ENCODE data around the gene BPGM. TPM values are rescaled to one million over a fixed set of nuclear protein-coding genes. Genes with fewer than 3 reads are reported as not detected.
"Not testable (repeated sequence)": the region's sequence is repeated elsewhere in the genome, so short reads cannot be mapped to it uniquely, and the experiment has no call there.

The BPGM gene
- total RNA-seq, 4 donors from 2014 or later: 9.8 to 13.3 (median 12.5) TPM

DNA sequence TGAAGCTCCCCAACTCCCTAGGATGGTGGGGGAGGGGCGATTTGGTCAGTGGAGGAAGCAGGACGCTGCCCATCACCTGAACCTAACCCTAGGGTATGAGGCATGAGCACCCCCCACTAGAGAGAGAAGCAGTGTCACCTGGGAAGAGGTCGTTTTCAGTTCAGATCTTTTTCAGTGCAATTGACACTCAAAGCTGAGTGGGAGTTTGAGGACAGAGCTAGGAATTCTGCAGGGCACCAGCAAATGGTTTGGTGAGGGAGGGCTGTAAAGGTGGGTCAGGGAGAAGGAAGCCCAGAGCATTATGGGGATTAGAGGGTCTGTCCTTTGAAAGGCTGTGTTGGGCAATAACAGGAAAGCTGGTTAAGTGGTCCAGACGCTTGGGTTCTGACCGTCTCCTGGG is 10.9 kb downstream of the BPGM start:
- Histone ChIP-seq H3K27ac (no peak overlapping the region), H3K4me3 (no peak overlapping the region), H3K4me1 (peaks cover 11% of the 10 kb centered on the region), H3K9me3 (no peaks in the 10 kb centered on the region), H3K27me3 (no peaks in the 10 kb centered on the region), H3K36me3 (peaks cover 11% of the 10 kb centered on the region)
- no peak for DNase-seq (ENCODE audit: low spot score in 2 of 2)
- WGBS: 82% methylated on average over 5 of the region's 5 CpGs
- TF ChIP-seq POLR2AphosphoS5 (IDR thresholded peaks at IDR 0.05): no peak
- no peak for TF ChIP-seq POLR2A (IDR thresholded peaks at IDR 0.05)
- TF ChIP-seq, protein P1, sequence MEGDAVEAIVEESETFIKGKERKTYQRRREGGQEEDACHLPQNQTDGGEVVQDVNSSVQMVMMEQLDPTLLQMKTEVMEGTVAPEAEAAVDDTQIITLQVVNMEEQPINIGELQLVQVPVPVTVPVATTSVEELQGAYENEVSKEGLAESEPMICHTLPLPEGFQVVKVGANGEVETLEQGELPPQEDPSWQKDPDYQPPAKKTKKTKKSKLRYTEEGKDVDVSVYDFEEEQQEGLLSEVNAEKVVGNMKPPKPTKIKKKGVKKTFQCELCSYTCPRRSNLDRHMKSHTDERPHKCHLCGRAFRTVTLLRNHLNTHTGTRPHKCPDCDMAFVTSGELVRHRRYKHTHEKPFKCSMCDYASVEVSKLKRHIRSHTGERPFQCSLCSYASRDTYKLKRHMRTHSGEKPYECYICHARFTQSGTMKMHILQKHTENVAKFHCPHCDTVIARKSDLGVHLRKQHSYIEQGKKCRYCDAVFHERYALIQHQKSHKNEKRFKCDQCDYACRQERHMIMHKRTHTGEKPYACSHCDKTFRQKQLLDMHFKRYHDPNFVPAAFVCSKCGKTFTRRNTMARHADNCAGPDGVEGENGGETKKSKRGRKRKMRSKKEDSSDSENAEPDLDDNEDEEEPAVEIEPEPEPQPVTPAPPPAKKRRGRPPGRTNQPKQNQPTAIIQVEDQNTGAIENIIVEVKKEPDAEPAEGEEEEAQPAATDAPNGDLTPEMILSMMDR (IDR thresholded peaks at IDR 0.05): no peak
- no peak for TF ChIP-seq EP300 (IDR thresholded peaks at IDR 0.05)

DNA sequence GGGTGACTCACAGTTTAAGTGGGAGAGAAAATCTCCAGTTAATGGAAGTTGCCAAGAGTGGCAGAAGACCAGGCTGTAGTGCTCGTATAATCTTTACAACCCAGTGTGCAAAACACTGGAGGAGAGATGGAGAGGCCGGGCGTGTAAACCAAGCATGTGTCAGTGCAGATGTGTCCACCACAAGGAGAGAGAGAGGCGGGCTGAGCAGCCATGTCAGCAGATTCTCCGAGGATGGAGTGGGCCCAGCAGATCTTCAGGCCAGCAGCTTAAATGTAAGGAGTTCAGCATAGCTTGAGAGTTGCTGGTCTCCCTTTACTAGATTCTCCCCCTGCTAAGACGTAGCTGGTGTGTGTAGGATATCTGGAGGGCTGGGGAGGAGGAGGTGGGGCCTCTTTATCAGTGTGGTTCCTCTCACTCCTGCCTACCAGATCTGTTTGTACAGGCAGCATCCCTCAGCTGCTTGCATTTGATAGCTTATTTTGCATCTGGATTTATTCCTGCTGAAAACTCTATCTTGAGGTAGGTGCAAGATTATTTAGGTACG is 13.7 kb downstream of the BPGM start:
- Histone ChIP-seq H3K27me3 (no peaks in the 10 kb centered on the region), H3K27ac (no peak overlapping the region), H3K4me1 (peaks cover 11% of the 10 kb centered on the region), H3K36me3 (peaks cover 11% of the 10 kb centered on the region), H3K9me3 (no peaks in the 10 kb centered on the region), H3K4me3 (no peak overlapping the region)
- TF ChIP-seq POLR2AphosphoS5 (IDR thresholded peaks at IDR 0.05) (no peak), POLR2A (IDR thresholded peaks at IDR 0.05) (no peak), EP300 (IDR thresholded peaks at IDR 0.05) (no peak)
- TF ChIP-seq, protein P1 (IDR thresholded peaks at IDR 0.05): no peak
- WGBS: 52% methylated on average over 7 of the region's 7 CpGs
- no peak for DNase-seq (ENCODE audit: low spot score in 2 of 2)

DNA sequence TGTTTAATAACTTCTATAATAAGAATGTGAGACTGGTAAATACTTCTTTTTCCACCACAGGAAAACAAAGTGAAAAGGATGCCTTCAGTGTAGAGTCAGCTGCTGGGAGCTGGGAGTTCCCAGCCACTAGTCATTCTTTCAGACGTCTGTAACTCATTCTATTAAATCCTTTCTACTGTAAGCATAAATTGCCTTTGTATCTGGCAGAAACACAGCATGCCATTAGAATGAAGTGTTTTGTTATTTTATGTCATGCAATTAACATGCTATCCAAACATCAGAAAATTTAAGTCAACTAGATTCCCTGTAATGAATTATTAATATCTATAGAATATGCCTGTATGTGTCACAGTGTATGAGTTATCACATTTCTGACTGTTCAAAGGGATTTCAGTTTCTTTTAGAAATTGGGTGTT is 14.3 kb downstream of the BPGM start:
- H3K36me3 ChIP-seq: peaks cover 11% of the 10 kb centered on the region
- H3K27ac ChIP-seq: no peak overlapping the region
- peaks cover 11% of the 10 kb centered on the region for H3K4me1 ChIP-seq
- no peak for TF ChIP-seq POLR2AphosphoS5 (IDR thresholded peaks at IDR 0.05)
- no peak for TF ChIP-seq POLR2A (IDR thresholded peaks at IDR 0.05)
- TF ChIP-seq, protein P1 (IDR thresholded peaks at IDR 0.05): no peak
- no peak for TF ChIP-seq EP300 (IDR thresholded peaks at IDR 0.05)
- H3K9me3 ChIP-seq: no peaks in the 10 kb centered on the region
- H3K27me3 ChIP-seq: no peaks in the 10 kb centered on the region
- 23% methylated on average over 1 of the region's 1 CpG for WGBS
- DNase-seq (ENCODE audit: low spot score in 2 of 2): no peak
- H3K4me3 ChIP-seq: no peak overlapping the region

DNA sequence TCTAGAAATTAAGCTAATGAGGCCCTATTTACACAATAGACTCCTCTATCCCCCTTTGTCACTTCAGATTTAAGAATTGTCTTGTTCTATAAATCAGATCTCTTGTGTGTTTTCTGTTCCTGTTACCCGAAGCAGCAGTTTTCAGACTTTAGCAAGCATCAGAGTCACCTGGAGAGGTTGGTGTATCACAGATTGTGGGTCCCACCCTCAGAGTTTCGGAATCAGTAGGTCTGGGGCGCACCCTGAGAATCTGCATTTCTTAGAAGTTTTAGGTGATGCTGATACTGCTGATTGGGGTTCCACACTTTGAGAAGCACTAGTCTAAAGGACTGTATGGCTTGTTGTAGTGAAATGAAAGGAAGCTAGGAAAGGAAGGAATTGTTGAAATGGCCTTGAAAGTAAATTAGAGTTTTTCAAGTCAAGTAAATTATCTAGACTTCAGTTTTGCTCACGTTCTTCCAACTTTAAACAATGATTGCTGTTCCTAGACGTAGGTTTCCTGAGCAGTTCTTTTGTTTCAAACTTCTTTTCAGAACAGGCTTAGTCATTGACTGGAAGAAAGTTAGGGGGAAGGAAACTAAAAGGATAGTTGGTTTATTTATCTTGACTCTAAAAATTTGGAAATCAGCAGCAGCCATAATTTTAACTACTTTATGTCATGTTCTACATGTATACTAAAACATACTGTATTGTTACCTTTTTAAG is 15.7 kb downstream of the BPGM start:
- peaks cover 11% of the 10 kb centered on the region for H3K4me1 ChIP-seq
- H3K9me3 ChIP-seq: no peaks in the 10 kb centered on the region
- no peak overlapping the region for H3K4me3 ChIP-seq
- H3K27me3 ChIP-seq: no peaks in the 10 kb centered on the region
- no peak for DNase-seq (ENCODE audit: low spot score in 2 of 2)
- WGBS: 70% methylated on average over 5 of the region's 5 CpGs
- no peak for TF ChIP-seq EP300 (IDR thresholded peaks at IDR 0.05)
- no peak for TF ChIP-seq POLR2AphosphoS5 (IDR thresholded peaks at IDR 0.05)
- TF ChIP-seq, protein P1 (IDR thresholded peaks at IDR 0.05): no peak
- TF ChIP-seq POLR2A (IDR thresholded peaks at IDR 0.05): no peak
- H3K27ac ChIP-seq: no peak overlapping the region
- peaks cover 11% of the 10 kb centered on the region for H3K36me3 ChIP-seq

DNA sequence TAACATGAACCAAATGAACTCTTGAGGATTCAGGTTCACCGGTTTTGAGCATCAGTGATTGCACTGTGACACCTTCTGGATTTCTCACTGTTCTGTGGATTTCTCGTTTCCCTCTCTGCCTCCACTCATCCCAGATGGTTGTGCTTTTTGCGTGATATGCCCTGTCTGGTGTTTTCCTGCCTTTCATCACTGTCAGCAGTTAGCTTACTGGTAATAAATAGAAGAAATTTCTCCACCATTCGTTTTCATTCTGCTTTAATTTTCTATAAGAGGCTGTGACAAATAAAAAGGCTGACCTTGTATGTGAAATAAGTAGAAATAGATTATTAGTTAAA is 16.2 kb downstream of the BPGM start:
- no peak overlapping the region for H3K27ac ChIP-seq

DNA sequence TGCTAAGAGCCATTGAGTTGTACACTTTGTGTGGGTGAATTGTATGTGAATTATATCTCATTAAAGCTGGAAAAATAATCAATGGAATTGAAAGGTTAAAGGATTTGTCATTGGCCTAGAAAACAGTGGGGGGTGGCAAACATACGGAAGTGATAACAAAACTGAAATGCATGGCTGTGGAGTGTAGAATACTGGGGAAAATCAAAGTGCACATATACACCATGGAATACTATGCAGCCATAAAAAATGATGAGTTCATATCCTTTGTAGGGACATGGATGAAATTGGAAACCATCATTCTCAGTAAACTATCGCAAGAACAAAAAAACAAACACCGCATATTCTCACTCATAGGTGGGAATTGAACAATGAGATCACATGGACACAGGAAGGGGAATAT is 18.4 kb downstream of the BPGM start:
- not testable (repeated sequence) for H3K4me3 ChIP-seq; H3K9me3 ChIP-seq; H3K27me3 ChIP-seq; DNase-seq (ENCODE audit: low spot score in 2 of 2); H3K27ac ChIP-seq
- Histone ChIP-seq H3K4me1 (peaks cover 12% of the 10 kb centered on the region), H3K36me3 (peaks cover 11% of the 10 kb centered on the region)
- WGBS: 0% methylated on average over 1 of the region's 3 CpGs

More for the DNA sequence above, 16.2 kb downstream of the BPGM start:
- TF ChIP-seq POLR2A (IDR thresholded peaks at IDR 0.05) (no peak), EP300 (IDR thresholded peaks at IDR 0.05) (no peak), POLR2AphosphoS5 (IDR thresholded peaks at IDR 0.05) (no peak)
- TF ChIP-seq, protein P1 (IDR thresholded peaks at IDR 0.05): no peak
- Histone ChIP-seq H3K27me3 (no peaks in the 10 kb centered on the region), H3K4me3 (no peak overlapping the region), H3K36me3 (peaks cover 11% of the 10 kb centered on the region), H3K4me1 (peaks cover 11% of the 10 kb centered on the region), H3K9me3 (no peaks in the 10 kb centered on the region)
- DNase-seq (ENCODE audit: low spot score in 2 of 2): no peak
- WGBS: 79% methylated on average over 4 of the region's 4 CpGs

Data from suprapubic skin (tissue), 4 donors.